NB4 (cell line): ENCODE data around the gene NAP1L5.

ENCODE experiments used
- DNase-seq: peaks from one replicate; pipeline ENCODE4 v3.0.0; 2010; ENCODE audit warnings: low read depth
- H3K4me3 ChIP-seq: one replicate; pipeline ENCODE4 v1.5.1; 2011; ENCODE audit warnings: mild to moderate bottlenecking, low read depth, low read length, moderate library complexity
- MYC ChIP-seq: IDR thresholded peaks from 2 replicates; pipeline ENCODE4 v1.6.1; 2011; ENCODE audit warnings: low read depth, low read length
- POLR2A ChIP-seq: IDR thresholded peaks from 2 replicates; pipeline ENCODE4 v1.6.1; 2011; ENCODE audit warnings: mild to moderate bottlenecking; ENCODE audit not compliant: insufficient read length; ENCODE audit errors: extremely low read depth
- TF ChIP-seq, protein P1 (sequence below): IDR thresholded peaks from one replicate; pipeline ENCODE4 v1.5.1; 2012; ENCODE audit warnings: low read depth, low read length
- TF ChIP-seq, protein P2 (sequence below): IDR thresholded peaks from 2 replicates; pipeline ENCODE4 v1.6.1; 2011; ENCODE audit warnings: low read depth, low read length

Gene NAP1L5

DNA sequence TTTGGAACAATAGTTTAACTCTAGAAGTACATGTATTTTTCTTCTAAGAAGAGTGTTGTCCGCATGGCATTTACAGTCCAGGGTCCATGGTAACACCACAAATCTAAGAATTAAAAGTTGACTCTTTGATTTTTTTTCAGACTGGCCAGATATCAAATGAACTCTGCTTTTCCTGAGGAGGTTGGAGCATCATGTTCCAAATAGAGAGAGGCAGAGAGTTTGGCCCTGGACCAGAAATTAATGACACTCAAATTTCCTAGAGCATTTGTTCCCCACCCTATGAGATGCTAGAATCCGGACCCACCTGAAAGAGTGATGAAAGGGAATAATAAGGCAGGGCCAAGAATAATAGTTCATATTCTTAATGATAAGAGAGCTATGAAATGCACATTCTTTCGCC lies 47.0 kb upstream of the NAP1L5 start:
- no peak overlapping the region for H3K4me3 ChIP-seq
- no peak for DNase-seq
- TF ChIP-seq, protein P1, sequence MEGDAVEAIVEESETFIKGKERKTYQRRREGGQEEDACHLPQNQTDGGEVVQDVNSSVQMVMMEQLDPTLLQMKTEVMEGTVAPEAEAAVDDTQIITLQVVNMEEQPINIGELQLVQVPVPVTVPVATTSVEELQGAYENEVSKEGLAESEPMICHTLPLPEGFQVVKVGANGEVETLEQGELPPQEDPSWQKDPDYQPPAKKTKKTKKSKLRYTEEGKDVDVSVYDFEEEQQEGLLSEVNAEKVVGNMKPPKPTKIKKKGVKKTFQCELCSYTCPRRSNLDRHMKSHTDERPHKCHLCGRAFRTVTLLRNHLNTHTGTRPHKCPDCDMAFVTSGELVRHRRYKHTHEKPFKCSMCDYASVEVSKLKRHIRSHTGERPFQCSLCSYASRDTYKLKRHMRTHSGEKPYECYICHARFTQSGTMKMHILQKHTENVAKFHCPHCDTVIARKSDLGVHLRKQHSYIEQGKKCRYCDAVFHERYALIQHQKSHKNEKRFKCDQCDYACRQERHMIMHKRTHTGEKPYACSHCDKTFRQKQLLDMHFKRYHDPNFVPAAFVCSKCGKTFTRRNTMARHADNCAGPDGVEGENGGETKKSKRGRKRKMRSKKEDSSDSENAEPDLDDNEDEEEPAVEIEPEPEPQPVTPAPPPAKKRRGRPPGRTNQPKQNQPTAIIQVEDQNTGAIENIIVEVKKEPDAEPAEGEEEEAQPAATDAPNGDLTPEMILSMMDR, result no peak
- TF ChIP-seq MYC (no peak), POLR2A (no peak)
- TF ChIP-seq, protein P2, sequence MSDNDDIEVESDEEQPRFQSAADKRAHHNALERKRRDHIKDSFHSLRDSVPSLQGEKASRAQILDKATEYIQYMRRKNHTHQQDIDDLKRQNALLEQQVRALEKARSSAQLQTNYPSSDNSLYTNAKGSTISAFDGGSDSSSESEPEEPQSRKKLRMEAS, result no peak

DNA sequence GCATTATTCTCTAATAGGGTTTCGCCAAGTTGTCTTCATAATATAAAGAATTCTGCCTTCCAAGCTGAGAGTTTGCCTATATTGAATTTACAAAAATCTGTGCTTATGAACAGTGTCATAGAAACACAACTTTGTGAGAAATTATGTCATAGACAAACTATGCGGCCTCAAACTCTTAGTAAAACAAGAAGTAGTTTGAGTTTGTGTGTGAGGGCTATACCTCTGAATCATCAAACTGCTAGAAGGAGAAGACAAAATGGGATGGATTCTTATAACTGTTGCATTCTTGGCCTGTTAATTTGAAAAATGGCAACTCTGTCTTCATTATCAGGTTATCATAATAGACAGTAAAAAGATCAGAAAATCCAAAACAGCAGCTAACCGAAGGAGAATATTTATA lies 46.1 kb upstream of the NAP1L5 start:
- TF ChIP-seq MYC (no peak), POLR2A (no peak)
- TF ChIP-seq, protein P2, result no peak
- TF ChIP-seq, protein P1, result no peak
- no peak for DNase-seq

DNA sequence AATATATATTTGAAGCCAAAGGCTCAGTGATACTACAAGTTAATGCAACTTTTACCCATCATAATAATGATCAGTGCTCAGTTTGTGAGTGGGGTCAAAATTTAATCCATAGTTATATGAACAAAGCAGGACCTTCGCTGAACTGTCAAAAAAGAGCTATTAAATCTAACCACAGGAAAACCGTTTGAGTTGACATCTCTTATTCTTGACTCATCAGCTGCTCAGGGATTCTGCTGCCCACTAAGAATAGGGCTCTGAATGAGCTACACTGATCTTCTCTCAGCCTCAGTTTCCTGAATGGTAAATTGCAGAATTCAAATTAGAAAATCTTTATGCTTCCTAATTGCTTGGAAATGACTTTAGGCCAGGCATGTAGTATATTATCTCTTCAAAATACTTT lies 44.9 kb upstream of the NAP1L5 start:
- TF ChIP-seq MYC (no peak), POLR2A (no peak)
- TF ChIP-seq, protein P2, result no peak
- TF ChIP-seq, protein P1, result no peak
- no peak overlapping the region for H3K4me3 ChIP-seq
- peak; percentile 7 for DNase-seq

More for the DNA sequence above, 46.1 kb upstream of the NAP1L5 start:
- H3K4me3 ChIP-seq, result no peak overlapping the region

DNA sequence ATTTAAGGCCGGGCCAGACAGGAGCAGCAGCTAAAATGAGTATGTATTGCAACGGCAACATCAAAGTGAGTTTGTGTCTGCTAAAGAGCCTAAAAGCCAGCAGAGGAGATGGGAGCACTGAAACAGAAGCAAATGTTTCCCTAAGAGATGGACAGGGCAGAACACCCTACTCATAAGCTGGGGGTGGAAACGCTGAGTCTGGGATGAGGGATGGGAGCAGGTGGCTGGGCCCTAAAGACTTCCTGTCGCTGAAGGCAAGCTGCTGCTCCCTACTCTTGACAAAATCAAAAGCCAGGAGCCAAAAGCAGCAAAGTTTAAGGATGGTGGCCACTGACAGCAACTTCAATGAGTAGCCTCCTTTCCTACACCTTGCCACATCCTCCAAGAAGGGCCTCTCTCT lies 40.6 kb upstream of the NAP1L5 start:
- no peak overlapping the region for H3K4me3 ChIP-seq
- no peak for TF ChIP-seq MYC
- no peak for TF ChIP-seq POLR2A
- TF ChIP-seq, protein P2, result no peak
- TF ChIP-seq, protein P1, result no peak
- no peak for DNase-seq

DNA sequence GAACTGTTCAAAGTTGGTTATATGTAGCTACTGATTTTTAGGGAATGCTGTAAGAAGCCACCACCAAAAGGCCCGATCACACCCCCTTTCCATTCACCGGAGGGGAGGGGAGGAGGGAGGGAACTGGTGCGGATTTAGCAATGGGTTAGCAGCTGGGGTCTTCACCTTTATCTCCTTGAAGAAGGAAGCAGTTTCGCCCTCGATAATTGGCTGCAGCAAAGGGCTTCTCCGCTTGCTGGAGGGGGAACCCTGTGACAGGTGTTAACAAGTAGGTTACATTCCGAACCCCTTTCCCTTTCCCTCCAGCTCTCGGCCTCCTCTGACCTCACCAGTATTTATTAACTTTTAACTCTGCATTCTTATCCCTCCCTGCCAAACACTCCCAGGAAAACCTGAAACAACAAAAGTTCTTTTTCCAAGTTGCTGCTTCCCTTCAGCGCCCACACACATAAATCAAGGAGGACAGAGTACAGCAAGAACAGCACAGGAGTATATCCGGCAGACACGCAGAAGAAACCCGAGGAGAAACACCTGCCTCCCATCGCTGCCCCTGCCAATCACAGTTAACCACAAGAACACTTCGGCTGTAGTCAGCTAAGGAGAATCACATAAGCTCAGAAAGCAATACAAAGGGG lies 39.8 kb upstream of the NAP1L5 start:
- no peak overlapping the region for H3K4me3 ChIP-seq
- DNase-seq, result no peak
- TF ChIP-seq POLR2A (no peak), MYC (no peak)
- TF ChIP-seq, protein P2, result no peak
- TF ChIP-seq, protein P1, result no peak
